Retinal pigment epithelial cell (primary cell): ENCODE results near the gene LANCL1.

ENCODE experiments used
- DNase-seq: peaks from one replicate; pipeline ENCODE4 v3.0.0-alpha.2; 2010; ENCODE audit warnings: low read depth
- H3K4me3 ChIP-seq: 2 replicates; pipeline ENCODE4 v1.5.1; 2011; ENCODE audit warnings: mild to moderate bottlenecking, low read length, control low read depth, moderate library complexity
- CTCF ChIP-seq: conservative IDR thresholded peaks from 2 replicates; pipeline ENCODE4 v1.5.1; 2011; ENCODE audit warnings: low read depth, low read length, control low read depth, inconsistent platforms

Gene LANCL1

GRCh38 chr2:210443527-210443926 is 33.0 kb downstream of the LANCL1 start:
- TF ChIP-seq CTCF, result no peak
- no peak overlapping the region for H3K4me3 ChIP-seq
- DNase-seq, result no peak

DNA sequence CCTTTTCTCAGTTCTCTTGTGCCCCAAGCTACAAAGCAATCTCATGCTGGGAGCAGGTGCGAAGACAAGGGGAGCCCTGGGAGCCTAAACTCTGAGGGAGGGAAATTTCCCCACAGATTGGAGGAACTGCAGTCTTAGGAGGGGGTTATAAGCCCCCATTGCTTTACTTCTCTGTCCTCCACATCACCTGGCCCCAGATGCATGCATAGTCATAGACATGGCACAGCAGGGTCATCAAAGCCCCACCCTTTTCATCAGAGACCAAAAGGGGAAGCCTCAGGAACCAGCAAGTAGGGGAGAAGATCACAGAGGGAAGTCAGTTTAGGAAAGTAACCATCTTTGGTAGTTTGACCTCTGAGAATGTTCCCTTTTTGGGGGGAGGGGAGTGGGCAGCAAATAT is 33.7 kb downstream of the LANCL1 start:
- no peak for DNase-seq
- no peak for TF ChIP-seq CTCF
- no peak overlapping the region for H3K4me3 ChIP-seq

DNA sequence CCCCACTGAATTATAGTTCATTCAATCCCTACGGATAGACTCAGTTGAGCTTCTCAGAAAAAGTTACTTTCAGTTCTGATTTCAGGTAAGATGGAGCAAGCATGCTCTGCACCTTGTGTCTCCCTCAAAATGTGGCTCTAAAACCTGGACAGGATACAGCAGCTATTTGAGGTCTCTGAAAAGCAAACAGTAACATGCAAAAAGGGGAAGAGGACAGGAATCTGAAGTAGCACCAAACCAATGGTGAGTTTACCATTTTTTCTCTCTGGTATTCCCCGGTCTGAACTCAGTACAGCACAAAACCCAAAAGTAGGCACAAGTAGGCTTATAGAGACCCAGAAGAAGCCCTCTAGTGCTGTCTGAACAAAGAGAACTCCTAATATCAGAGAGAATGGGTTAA is 34.1 kb downstream of the LANCL1 start:
- no peak overlapping the region for H3K4me3 ChIP-seq
- DNase-seq, result no peak
- no peak for TF ChIP-seq CTCF

DNA sequence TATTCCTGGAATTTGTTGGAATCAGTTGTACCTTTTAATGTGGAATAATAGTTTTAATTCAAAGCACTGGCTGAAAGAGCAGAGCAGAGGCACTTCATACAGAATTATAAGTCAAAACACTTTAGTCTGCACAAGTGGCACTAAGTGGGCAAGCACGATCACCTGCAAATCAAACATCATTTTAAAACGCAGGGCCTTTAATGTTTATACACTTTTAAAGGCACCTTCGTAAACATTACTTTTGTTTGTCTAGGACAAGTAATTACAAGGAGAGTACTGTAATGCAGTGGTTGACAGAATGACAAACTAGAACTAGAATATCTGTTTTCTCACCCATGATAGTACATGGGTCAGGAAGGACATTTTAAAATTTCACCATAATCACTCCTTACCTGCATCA is 36.4 kb downstream of the LANCL1 start:
- no peak overlapping the region for H3K4me3 ChIP-seq
- TF ChIP-seq CTCF, result no peak
- DNase-seq, result no peak

DNA sequence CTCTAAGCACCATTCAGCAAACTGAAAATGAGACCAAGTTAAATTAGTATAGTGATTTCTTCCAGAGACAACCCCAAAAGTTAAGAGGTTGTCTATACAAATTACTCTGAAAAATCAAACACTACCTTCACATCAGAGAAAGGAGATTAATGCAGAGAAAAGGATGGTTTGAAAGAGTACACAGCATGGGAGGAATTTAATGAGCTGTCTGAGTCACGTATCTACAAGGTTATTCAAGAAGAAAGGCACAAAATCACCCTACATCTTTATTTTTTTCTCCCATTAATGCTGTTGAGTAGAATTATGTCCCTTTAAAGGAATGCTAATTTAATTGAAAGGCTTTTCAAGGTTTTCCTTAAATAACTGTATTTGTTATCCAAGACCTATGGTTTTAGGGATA is 41.1 kb downstream of the LANCL1 start:
- TF ChIP-seq CTCF, result no peak
- no peak overlapping the region for H3K4me3 ChIP-seq
- no peak for DNase-seq

GRCh38 chr2:210432633-210433032 is 43.9 kb downstream of the LANCL1 start:
- TF ChIP-seq CTCF, result no peak
- no peak for DNase-seq
- no peak overlapping the region for H3K4me3 ChIP-seq

- no peak for TF ChIP-seq CTCF
- no peak overlapping the region for H3K4me3 ChIP-seq
- DNase-seq, result no peak
These were observed 47.0 kb downstream of the LANCL1 start for GRCh38 chr2:210429403-210430137.
